GM12864 (cell line): ENCODE results near the gene SHISA5.

Experiments
- DNase-seq: peaks from one replicate; pipeline ENCODE4 v3.0.0-alpha.2; 2011; ENCODE audit warnings: low read depth
- H3K4me3 ChIP-seq: 2 replicates; pipeline ENCODE4 v1.5.1; 2011; ENCODE audit warnings: mild to moderate bottlenecking, low read depth, low read length, control low read depth
- CTCF ChIP-seq: IDR thresholded peaks from 2 replicates; pipeline ENCODE4 v1.5.1; 2011; ENCODE audit warnings: low read depth, mild to moderate bottlenecking, moderate library complexity, low read length, control low read depth, inconsistent platforms; ENCODE audit errors: missing control alignments

Gene SHISA5

DNA sequence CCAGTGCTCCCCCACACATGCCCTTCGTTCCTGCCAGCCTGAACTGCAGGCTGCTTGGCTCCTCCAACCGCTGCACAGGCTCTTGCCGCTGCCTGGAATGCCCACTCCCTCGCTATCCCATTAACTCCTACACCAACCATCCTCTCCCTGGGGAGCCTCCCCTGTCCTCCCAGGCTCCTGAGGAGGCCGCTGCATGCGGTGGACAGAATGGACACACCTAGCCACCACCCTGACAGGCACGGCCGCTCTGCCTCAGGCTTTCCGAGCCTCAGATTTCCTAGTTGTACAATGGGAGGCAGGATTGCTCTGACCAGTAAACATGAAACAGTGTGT lies 76.4 kb downstream of the SHISA5 start:
- DNase-seq = no peak
- H3K4me3 ChIP-seq = no peak overlapping the region
- no peak for TF ChIP-seq CTCF

- no peak for TF ChIP-seq CTCF
These were observed 76.9 kb downstream of the SHISA5 start for GRCh38 chr3:48426944-48427629.

DNA sequence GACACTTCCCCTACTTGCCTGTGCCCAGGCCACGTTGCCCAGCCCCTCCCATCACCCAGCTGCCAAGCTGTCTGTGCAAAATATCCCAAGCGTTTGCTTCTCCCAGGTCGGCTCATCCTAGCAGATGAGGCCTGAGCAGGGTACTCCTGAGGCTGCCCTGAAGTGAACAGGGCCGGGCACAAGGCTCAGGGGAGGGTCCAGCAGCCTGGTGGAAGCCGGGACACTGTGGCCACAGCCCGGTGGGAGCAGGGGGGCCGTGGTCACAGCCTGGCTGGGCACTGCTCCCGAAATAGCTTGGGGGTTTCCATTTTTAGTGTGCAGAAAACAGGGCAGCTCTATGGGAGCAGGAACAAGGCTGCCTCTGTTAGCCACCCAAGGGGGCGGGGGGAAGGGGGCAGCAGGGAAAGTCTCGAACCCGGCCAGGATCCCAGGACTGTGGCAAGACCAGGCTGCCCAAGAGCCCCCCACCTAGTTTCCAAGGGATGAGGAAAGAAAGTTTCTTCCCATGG lies 77.5 kb downstream of the SHISA5 start:
- no peak for DNase-seq
- no peak for TF ChIP-seq CTCF
- no peak overlapping the region for H3K4me3 ChIP-seq

More at GRCh38 chr3:48426944-48427629, 76.9 kb downstream of the SHISA5 start:
- no peak for DNase-seq
- no peak overlapping the region for H3K4me3 ChIP-seq

DNA sequence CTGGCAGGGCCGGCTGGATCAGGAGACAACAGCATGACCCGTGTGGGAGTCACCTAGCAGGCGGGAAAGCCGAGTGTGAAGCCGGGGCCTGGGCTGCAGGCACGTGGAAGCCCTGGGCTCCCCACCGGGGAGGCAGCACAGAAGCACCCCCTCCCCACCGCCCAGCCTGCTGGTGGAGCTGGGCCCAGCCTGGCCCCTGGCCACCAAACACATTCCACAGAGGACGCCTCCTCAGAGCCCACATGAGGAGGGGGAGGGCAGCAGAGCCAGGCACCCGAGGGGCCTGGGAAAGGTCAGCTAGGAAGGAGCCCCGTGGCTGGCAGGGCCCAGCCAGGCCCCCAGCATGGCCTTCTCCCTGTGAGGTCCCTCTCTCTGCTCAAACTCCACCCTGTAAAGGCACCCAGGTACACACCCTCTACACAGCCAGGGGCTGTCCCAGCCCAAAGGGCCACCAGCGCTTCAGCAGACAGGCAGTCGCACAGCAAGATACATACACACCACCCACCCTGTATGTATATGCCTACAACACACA lies 78.6 kb downstream of the SHISA5 start:
- TF ChIP-seq CTCF = no peak
- H3K4me3 ChIP-seq = no peak overlapping the region
- no peak for DNase-seq

DNA sequence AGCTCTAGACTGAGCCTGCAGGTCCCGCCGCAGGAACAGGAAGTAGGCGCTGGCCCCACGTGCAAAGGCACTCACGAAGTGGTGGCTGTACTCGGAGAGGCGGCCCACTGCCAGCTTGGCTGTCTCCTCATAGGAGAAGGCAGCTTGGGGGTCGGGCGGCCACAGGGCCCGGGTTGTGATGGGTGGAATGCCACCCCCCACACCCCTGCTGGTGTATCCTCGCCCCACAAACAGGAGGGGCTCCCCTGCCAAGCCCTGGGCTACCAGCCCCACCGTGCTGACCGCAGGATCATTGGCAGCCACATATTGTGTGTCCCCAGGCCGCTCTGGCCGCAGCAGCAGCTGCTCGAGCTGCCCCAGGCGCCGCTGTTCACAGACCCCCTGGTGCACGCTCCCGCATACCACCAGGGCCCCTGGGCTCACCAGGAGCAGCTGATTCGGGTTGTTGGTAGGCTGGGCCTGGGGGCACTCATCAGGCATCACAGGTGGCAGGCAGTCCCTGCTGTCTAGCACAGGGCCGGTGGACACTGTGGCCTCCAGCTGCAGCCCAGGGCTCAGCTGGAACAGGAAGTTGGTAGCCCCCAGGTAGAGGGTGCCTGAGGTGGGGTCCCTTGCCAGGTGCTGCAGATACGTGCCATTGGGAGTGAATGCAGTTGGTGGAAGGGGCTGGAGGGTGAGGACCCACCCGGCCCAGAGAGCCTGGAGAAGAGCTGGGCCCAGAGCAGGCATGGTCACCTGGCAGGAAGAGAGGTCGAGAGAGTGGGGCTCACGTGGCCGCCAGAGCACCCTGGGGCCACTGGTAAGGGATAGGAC lies 79.9 kb downstream of the SHISA5 start:
- no peak overlapping the region for H3K4me3 ChIP-seq
- no peak for DNase-seq
- no peak for TF ChIP-seq CTCF

GRCh38 chr3:48423241-48423882 lies 80.6 kb downstream of the SHISA5 start:
- H3K4me3 ChIP-seq = no peak overlapping the region
- TF ChIP-seq CTCF = no peak
- DNase-seq = no peak
